Esophagus mucosa (tissue), 1 donor: Measurements from ENCODE around the gene SETD2. TPM values are rescaled to one million over a fixed set of nuclear protein-coding genes. Genes with fewer than 3 reads are reported as not detected.
"Not testable (repeated sequence)": the region's sequence is repeated elsewhere in the genome, so short reads cannot be mapped to it uniquely, and the experiment has no call there.

Experiments used
- ATAC-seq: fragments of 200-7000 bp; cut with Tn5 transposase; one replicate; pipeline ENCODE4 v1.9.1; 2020
- total RNA-seq: library from RNA; stranded (reverse); gene quantifications from one replicate; pipeline ENCODE4 v1.2.4, GENCODE V29; 2023
- donor health status: DM: yes; HTN: yes; CAD: no.

The SETD2 gene
- total RNA-seq, 1 donor from 2014 or later = 26.6 TPM

GRCh38 chr3:47152578-47152977 is 11.3 kb downstream of the SETD2 start:
- no peak for ATAC-seq

GRCh38 chr3:47151836-47152235 is 12.1 kb downstream of the SETD2 start:
- no peak for ATAC-seq

- no peak for ATAC-seq
These were observed 14.5 kb downstream of the SETD2 start for GRCh38 chr3:47149339-47149933.

- ATAC-seq = no peak
These were observed 18.6 kb downstream of the SETD2 start for GRCh38 chr3:47145272-47145671.

DNA sequence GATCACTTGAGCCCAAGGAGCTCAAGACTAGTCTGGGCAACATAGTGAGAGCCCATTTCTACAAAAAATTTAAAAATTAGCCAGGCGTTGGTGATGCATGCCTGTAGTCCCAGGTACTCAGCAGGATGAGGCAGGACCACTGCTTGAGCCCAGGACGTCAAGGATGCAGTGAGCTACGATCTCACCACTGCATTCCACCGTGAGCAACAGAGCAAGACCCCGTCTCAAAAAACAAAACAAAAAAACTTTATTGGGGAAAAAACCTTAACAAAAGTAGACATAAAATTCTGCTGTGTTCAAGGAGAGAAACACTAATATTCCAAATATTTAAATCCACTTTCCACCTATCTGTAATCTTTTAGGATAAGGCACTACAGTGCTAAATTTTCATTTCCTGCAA is 20.8 kb downstream of the SETD2 start:
- ATAC-seq = no peak

DNA sequence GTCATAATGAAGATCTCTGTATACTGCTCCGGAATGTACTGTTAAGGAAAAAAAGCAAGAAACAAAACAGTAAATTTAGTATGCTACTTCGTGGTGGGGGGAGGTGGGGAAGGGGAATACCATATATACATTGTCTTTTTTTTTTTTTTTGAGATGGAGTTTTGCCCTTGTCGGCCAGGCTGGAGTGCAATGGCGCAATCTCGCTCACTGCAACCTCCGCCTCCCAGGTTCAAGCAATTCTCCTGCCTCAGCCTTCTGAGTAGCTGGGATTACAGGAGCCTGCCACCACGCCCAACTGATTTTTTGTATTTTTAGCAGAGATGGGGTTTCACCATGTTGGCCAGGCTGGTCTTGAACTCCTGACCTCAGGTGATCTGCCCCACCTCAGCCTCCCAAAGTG is 21.4 kb downstream of the SETD2 start:
- not testable (repeated sequence) for ATAC-seq

DNA sequence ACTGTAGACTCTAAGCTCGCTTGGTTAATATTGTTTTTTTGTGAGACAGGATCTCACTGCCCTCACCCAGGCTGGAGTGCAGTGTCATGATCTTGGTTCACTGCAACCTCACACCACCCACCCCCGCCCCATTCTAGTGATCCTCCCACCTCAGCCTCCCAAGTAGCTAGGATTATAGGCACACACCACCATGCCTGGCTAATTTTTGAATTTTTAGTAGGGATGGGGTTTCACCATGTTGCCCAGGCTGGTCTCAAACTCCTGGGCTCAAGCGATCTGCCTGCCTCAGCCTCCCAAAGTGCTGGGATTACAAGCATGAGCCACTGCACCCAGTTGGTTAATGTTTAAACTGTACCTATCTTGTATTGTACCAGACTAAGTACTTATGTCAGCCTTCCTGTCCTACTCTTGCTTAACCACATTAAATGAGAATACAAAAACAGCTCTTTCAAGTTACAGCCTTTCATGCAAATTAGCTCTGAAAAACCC is 22.9 kb downstream of the SETD2 start:
- not testable (repeated sequence) for ATAC-seq

DNA sequence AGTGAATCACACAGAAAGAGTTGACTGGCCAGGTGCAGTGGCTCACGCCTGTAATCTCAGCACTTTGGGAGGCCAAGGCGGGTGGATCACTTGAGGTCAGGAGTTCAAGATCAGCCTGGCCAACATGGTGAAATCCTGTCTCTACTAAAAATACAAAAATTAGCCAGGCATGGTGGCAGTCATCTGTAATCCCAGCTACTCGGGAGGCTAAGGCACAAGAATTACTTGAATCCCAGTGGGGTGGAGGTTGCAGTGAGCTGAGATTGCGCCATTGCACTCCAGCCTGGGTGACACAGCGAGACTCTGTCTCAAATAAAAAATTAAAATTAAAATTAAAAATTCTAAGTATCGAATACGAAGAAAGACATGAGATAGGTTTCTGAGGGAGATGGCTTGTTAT is 23.4 kb downstream of the SETD2 start:
- ATAC-seq = not testable (repeated sequence)

DNA sequence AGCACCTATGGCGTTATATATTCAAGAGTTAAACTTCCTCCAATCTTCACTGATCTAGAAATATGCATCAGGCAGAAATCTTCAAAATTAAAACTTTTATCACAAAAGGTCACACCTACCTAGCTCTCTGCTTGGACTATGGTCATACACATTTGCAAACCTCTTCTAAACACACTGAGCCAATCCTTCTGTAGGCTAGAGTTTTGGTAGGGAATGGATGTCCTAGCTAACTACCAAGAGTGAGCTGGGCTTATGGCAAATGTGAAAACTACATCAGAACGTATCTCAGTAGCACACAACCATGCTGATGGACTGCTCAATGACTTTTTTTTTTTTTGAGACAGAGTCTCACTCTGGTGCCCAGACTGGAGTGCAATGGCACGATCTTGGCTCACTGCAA is 29.6 kb downstream of the SETD2 start:
- no peak for ATAC-seq

GRCh38 chr3:47133641-47134040 is 30.3 kb downstream of the SETD2 start:
- no peak for ATAC-seq

GRCh38 chr3:47130557-47130956 is 33.4 kb downstream of the SETD2 start:
- no peak for ATAC-seq

DNA sequence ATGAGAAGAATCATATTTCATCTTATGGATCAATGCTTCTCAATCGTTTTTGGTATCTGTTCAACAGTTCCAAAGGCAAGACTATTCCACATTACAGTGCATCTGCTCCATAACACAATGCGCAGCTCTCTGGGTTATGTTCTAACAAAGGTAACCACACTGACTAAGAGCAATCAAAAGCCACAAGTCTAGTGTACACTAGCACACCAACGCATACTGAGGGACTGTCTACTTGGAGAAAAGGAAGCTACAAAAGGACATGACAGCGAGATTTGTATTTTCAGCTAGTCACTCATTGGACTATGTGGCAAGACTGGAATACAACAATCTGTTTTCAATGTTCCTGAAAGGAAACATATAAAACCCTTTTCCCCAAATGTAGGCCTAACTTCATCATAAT is 35.8 kb downstream of the SETD2 start:
- no peak for ATAC-seq

DNA sequence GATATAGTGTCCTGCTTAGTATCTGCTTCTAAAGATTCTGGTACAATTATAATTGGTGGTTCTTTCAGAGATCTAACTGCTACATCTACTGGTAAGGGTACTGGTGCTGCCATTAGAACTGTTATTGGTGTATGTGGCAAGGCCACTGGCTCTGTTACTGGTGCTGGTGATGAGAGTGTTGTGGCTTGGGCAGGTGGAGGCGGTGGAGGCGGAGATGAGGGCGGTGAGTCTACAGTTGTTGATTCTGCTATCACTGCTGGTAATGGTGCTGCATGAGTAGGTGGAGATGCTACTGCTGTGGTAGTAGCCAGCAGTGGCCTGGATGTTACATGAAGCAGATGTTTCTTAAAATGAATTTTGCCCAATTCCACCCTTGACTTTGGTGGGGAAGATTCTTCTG is 40.1 kb downstream of the SETD2 start:
- no peak for ATAC-seq

GRCh38 chr3:47121409-47121808 is 42.5 kb downstream of the SETD2 start:
- ATAC-seq = no peak

- ATAC-seq = no peak
These were observed 43.8 kb downstream of the SETD2 start for GRCh38 chr3:47120138-47120537.

DNA sequence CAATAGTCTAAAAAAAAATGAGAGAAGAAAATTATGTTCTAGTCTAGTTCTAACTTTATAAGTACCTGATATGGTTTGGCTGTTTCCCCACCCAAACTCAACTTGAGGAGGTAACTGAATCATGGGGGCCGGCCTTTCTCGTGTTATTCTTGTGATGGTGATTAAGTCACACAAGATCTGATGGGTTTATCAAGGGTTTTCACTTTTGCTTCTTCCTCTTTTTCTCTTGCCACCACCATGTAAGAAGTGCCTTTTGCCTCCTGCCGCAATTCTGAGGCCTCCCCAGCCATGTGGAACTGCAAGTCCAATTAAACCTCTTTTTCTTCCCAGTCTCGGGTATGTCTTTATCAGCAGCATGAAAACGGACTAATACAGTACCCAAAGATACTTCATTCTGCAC is 44.5 kb downstream of the SETD2 start:
- not testable (repeated sequence) for ATAC-seq

- ATAC-seq = no peak
These were observed 46.0 kb downstream of the SETD2 start for GRCh38 chr3:47117807-47118364.

DNA sequence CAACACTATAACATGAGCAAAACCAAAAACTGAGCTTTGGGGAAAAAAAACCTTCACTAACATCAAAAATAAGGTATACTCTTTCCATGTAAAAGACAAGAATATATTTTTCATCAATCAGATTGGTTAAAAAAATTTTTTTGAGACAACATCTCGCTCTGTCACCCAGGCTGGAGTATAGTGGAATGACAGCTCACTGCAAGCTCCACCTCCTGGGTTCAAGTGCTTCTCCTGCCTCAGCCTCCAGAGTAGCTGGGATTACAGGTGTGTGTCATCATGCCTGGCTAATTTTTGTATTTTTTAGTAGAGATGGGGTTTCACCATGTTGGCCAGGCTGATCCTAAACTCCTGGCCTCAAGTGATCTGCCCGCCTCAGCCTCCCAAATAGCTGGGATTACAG is 48.4 kb downstream of the SETD2 start:
- not testable (repeated sequence) for ATAC-seq

- peak; percentile 86 for ATAC-seq
These were observed 50.1 kb downstream of the SETD2 start for GRCh38 chr3:47113669-47114365.

GRCh38 chr3:47112997-47113396 is 50.9 kb downstream of the SETD2 start:
- no peak for ATAC-seq

DNA sequence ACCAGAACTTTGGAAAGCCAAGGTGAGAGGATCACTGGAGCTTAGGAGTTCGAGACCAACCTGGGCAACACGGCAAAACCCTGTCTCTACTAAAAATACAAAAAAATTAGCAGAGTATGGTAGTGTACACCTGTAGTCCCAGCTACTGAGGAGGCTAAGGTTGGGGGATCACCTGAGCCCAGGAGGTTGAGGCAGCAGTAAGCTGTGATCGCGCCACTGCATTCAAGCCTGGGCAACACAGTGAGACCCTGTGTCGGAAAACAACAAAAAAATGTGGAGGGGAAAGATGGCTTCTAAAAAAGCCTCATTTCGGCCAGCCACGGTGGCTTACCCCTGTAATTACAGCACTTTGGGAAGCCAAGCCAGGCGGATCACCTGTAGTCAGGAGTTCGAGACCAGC is 54.5 kb downstream of the SETD2 start:
- ATAC-seq = no peak

DNA sequence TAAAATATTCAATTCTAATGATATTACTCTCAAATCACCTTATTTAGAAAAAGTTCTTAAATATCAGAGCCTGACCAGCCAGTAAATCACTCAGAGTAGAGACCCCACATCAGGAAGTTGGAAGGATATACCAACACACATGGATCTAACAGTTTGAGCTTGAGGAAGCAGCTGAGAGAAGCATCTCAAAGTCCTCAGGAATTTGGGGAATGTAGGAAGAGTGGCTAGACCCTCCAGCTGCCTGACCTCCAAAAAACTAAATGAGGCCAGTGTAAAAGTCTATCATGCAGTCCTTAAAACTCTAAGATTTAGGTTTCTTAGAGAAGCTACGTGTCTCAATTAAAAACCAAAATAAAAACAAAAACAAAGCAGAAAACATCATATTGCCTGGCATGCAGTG is 55.4 kb downstream of the SETD2 start:
- ATAC-seq = no peak

DNA sequence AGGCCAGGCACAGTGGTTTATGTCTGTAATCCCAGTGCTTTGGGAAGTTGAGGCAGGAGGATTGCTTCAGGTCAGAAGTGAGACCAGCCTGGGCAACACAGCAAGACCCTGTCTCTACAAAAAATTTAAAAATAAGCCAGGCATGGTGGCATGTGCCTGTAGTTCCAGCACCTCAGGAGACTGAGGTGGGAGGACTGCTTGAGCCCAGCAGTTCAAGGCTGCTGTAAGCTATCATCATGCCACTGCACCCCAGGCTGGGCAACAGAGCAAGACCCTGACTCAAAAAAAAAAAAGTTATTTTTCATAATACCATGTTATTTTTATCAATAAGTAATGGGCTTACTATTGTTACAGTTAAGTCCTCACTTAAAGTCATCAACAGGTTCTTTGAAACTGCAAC is 59.7 kb downstream of the SETD2 start:
- ATAC-seq = no peak

DNA sequence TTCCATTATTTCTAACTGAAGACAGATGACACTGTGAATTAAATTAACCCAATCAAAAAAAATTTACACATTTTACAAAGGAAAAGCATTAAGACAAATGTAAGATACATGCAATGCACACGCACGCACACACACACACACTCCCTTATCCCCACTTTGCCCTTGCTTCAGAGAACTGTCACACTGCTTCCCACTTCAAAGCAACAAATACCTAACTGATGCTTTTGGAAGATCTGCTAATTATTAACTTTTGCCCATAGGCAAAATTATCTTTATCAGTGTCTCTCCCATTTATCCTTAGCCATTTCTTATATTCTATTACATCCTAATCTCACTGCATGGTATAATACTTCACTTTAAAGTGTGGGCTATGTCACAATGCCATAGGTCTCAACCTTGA is 60.3 kb downstream of the SETD2 start:
- ATAC-seq = no peak
